Suppressor macrophage (primary cell): ENCODE results near the gene SETD2.
"Not testable (repeated sequence)": the region's sequence is repeated elsewhere in the genome, so short reads cannot be mapped to it uniquely, and the experiment has no call there.

ENCODE experiments used
- DNase-seq, 4 experiments: peaks; one replicate each; pipeline ENCODE4 v3.0.0-alpha.2; 2020 to 2022

Gene SETD2

DNA sequence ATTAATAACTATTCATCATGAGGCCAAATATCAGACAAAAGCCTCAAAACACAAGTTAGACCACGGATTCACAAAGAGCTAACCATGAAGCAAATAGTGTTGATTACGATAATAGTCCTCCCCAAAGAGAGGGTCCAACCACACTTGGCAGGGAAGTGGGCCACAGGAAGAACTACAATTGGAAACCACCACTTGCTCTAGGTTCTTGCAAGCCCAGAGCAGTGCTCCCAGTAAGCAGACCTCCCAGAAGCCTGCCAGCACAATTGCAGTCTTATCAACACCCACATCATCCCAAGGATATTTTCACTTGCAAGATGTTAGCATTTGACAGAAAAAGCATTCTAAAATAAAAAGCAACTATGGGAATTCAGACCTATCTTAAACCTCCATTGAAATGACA lies 11.3 kb downstream of the SETD2 start:
- DNase-seq = no peak

GRCh38 chr3:47151836-47152235 lies 12.1 kb downstream of the SETD2 start:
- no peak for DNase-seq

GRCh38 chr3:47149339-47149933 lies 14.5 kb downstream of the SETD2 start:
- DNase-seq = peak in 2 of 4 experiments; percentile 8 to 18

DNA sequence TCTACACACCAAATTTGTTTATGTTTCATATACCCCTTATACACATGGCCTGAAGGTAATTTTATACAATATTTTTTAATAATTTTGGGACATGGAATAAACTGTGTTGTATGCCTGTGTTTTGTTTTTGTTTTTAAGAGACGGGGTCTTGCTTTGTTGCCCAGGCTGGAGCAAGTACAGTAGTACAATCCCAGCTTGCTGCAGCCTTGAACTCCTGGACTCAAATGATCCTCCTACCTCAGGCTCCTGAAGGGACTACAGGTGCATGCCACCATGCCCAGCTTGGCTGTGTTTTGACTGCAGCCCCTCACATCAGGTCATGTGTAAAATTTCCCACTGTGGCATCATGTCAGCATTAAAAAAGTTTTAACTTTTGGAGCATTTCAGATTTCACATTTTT lies 18.6 kb downstream of the SETD2 start:
- DNase-seq = no peak

DNA sequence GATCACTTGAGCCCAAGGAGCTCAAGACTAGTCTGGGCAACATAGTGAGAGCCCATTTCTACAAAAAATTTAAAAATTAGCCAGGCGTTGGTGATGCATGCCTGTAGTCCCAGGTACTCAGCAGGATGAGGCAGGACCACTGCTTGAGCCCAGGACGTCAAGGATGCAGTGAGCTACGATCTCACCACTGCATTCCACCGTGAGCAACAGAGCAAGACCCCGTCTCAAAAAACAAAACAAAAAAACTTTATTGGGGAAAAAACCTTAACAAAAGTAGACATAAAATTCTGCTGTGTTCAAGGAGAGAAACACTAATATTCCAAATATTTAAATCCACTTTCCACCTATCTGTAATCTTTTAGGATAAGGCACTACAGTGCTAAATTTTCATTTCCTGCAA lies 20.8 kb downstream of the SETD2 start:
- DNase-seq = no peak

DNA sequence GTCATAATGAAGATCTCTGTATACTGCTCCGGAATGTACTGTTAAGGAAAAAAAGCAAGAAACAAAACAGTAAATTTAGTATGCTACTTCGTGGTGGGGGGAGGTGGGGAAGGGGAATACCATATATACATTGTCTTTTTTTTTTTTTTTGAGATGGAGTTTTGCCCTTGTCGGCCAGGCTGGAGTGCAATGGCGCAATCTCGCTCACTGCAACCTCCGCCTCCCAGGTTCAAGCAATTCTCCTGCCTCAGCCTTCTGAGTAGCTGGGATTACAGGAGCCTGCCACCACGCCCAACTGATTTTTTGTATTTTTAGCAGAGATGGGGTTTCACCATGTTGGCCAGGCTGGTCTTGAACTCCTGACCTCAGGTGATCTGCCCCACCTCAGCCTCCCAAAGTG lies 21.4 kb downstream of the SETD2 start:
- not testable (repeated sequence) for DNase-seq

- DNase-seq = not testable (repeated sequence)
Observed at GRCh38 chr3:47140973-47141461, 22.9 kb downstream of the SETD2 start.

- not testable (repeated sequence) for DNase-seq
Observed at GRCh38 chr3:47140553-47140952, 23.4 kb downstream of the SETD2 start.

GRCh38 chr3:47134311-47134710 lies 29.6 kb downstream of the SETD2 start:
- DNase-seq = no peak

- no peak for DNase-seq
Observed at GRCh38 chr3:47133641-47134040, 30.3 kb downstream of the SETD2 start.

DNA sequence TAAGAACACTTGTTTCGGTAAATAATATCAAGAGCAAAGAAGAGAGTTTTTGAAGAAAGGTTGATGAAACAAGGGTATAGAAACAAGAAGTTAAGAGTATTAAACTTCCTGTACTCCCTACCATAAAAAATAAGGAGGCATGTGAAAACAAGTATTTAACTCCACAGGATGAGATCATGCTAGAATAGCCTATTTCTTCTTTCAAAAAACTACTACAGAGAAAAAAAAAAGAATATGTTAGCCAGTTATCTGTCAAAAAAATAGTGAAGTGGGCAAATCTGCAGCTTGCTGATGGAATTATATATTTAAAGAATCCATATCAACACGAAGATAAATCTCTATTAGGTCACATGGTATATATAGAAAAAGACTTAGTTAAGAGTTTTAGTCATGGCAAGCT lies 33.4 kb downstream of the SETD2 start:
- DNase-seq = peak in 2 of 4 experiments; percentile 20 to 28

DNA sequence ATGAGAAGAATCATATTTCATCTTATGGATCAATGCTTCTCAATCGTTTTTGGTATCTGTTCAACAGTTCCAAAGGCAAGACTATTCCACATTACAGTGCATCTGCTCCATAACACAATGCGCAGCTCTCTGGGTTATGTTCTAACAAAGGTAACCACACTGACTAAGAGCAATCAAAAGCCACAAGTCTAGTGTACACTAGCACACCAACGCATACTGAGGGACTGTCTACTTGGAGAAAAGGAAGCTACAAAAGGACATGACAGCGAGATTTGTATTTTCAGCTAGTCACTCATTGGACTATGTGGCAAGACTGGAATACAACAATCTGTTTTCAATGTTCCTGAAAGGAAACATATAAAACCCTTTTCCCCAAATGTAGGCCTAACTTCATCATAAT lies 35.8 kb downstream of the SETD2 start:
- DNase-seq = peak; percentile 7 to 61 (median 50)

DNA sequence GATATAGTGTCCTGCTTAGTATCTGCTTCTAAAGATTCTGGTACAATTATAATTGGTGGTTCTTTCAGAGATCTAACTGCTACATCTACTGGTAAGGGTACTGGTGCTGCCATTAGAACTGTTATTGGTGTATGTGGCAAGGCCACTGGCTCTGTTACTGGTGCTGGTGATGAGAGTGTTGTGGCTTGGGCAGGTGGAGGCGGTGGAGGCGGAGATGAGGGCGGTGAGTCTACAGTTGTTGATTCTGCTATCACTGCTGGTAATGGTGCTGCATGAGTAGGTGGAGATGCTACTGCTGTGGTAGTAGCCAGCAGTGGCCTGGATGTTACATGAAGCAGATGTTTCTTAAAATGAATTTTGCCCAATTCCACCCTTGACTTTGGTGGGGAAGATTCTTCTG lies 40.1 kb downstream of the SETD2 start:
- DNase-seq = no peak

DNA sequence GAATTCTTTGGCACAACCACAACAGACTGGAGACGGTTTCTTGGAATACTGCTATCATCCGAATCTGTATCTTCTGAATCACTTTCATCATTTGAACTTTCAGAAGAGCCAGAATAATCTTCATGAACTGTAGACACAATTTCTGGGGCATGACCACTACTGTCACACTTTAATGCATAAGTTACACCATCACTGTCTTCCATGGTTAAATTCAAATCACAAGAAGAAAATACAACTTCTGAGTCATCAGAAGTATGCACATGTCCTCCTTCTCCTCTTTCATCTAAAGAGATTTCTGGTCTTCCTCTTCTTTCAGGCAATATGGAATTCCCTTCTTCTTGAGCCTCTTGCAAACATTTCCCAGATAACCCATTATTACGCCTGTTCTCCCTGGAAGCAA lies 42.5 kb downstream of the SETD2 start:
- DNase-seq = peak in 1 of 4 experiments; percentile 10

DNA sequence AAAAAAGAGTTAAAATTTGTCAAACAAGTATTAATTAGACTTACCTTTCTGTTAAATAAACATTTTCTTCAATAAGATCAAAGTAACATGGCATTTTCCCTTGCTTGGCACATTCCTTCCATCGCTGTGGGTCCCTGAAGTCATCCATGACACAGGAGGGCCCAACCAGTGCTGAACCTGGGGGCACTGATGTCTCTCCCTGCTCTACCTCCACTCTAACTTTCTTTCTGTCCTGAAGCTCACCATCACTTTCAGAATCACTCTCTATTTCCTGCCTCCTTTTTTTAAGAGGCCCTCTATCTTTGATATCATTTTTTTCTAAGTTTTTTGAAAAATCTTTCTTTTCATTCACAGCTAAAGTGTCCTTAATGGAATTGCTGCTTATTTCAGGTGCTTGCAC lies 43.8 kb downstream of the SETD2 start:
- no peak for DNase-seq

DNA sequence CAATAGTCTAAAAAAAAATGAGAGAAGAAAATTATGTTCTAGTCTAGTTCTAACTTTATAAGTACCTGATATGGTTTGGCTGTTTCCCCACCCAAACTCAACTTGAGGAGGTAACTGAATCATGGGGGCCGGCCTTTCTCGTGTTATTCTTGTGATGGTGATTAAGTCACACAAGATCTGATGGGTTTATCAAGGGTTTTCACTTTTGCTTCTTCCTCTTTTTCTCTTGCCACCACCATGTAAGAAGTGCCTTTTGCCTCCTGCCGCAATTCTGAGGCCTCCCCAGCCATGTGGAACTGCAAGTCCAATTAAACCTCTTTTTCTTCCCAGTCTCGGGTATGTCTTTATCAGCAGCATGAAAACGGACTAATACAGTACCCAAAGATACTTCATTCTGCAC lies 44.5 kb downstream of the SETD2 start:
- peak in 3 of 4 experiments; percentile 25 to 43 (median 33) for DNase-seq

DNA sequence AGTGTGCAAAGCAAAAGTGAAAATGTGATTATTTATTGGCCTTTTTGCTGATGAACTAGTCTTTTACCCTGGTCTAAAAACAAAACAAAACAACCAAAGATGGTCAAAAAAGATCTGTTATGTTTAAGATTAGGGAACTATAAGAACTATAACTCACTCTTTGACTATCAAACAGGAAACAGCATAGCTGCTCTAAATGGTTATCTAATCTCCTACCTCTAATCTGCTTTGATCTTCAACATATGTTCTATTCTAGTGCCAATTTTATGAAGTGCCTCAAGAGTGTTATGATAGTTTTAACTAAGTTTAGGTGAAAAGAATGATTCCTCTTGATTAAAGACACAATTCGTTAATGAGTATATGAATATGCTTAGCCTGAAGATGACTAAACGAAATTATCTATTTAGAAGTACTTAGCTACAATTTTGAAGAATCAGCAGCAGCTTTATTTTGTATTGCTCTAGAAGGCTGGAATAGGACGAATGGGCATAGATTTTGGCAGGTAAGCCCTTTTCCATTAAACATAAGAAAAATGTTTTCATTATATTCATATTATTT lies 46.0 kb downstream of the SETD2 start:
- DNase-seq = no peak

- not testable (repeated sequence) for DNase-seq
Observed at GRCh38 chr3:47115524-47115923, 48.4 kb downstream of the SETD2 start.

GRCh38 chr3:47113669-47114365 lies 50.1 kb downstream of the SETD2 start:
- DNase-seq = peak in 1 of 4 experiments; percentile 6

GRCh38 chr3:47112997-47113396 lies 50.9 kb downstream of the SETD2 start:
- no peak for DNase-seq

DNA sequence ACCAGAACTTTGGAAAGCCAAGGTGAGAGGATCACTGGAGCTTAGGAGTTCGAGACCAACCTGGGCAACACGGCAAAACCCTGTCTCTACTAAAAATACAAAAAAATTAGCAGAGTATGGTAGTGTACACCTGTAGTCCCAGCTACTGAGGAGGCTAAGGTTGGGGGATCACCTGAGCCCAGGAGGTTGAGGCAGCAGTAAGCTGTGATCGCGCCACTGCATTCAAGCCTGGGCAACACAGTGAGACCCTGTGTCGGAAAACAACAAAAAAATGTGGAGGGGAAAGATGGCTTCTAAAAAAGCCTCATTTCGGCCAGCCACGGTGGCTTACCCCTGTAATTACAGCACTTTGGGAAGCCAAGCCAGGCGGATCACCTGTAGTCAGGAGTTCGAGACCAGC lies 54.5 kb downstream of the SETD2 start:
- DNase-seq = no peak

- no peak for DNase-seq
Observed at GRCh38 chr3:47108546-47108945, 55.4 kb downstream of the SETD2 start.

- DNase-seq = no peak
Observed at GRCh38 chr3:47104259-47104658, 59.7 kb downstream of the SETD2 start.

DNA sequence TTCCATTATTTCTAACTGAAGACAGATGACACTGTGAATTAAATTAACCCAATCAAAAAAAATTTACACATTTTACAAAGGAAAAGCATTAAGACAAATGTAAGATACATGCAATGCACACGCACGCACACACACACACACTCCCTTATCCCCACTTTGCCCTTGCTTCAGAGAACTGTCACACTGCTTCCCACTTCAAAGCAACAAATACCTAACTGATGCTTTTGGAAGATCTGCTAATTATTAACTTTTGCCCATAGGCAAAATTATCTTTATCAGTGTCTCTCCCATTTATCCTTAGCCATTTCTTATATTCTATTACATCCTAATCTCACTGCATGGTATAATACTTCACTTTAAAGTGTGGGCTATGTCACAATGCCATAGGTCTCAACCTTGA lies 60.3 kb downstream of the SETD2 start:
- DNase-seq = no peak
